Liver (tissue), 9 donors: ENCODE results near the gene DSTN. TPM values are rescaled to one million over a fixed set of nuclear protein-coding genes. Genes with fewer than 3 reads are reported as not detected.

Source experiments
- DNase-seq: peaks from one replicate; pipeline ENCODE4 v3.0.0-alpha.2; 2017; ENCODE audit warnings: low spot score
- H3K27ac ChIP-seq, 2 donors: one replicate each; pipeline ENCODE4 v1.7.0; 2013; ENCODE audit warnings: inconsistent platforms in 2 of 2, low read length in 2 of 2, control low read depth in 1 of 2, low read depth in 1 of 2, mild to moderate bottlenecking in 1 of 2
- H3K27me3 ChIP-seq, 4 donors: one replicate each; pipeline versions ENCODE4 v1.6.1 to v1.7.0; 2013; ENCODE audit warnings: low read length in 3 of 4, inconsistent platforms in 1 of 4, mild to moderate bottlenecking in 1 of 4, moderate library complexity in 1 of 4; ENCODE audit not compliant: control insufficient read depth in 4 of 4, insufficient read depth in 4 of 4
- H3K36me3 ChIP-seq, 4 donors: one replicate each; pipeline versions ENCODE4 v1.6.1 to v1.7.0; 2013; ENCODE audit warnings: low read length in 3 of 4, mild to moderate bottlenecking in 3 of 4, low read depth in 1 of 4, moderate library complexity in 1 of 4; ENCODE audit not compliant: control insufficient read depth in 4 of 4, insufficient read depth in 3 of 4
- H3K4me1 ChIP-seq, 4 donors: one replicate each; pipeline versions ENCODE4 v1.6.1 to v1.7.0; 2013; ENCODE audit warnings: low read length in 3 of 4, mild to moderate bottlenecking in 3 of 4, moderate library complexity in 1 of 4; ENCODE audit not compliant: control insufficient read depth in 4 of 4, insufficient read depth in 4 of 4
- H3K4me3 ChIP-seq, 3 donors: one replicate each; pipeline versions ENCODE4 v1.6.1 to v1.7.0; 2013; ENCODE audit warnings: low read length in 3 of 3, control low read depth in 1 of 3, low read depth in 1 of 3, mild to moderate bottlenecking in 1 of 3
- H3K9ac ChIP-seq, 2 donors: one replicate each; pipeline ENCODE4 v1.7.0; 2013; ENCODE audit warnings: low read length in 2 of 2, mild to moderate bottlenecking in 2 of 2, moderate library complexity in 2 of 2, control low read depth in 1 of 2, low read depth in 1 of 2
- H3K9me3 ChIP-seq, 4 donors: one replicate each; pipeline versions ENCODE4 v1.6.1 to v1.7.0; 2013; ENCODE audit warnings: low read length in 3 of 4; ENCODE audit not compliant: control insufficient read depth in 4 of 4
- FOXA1 ChIP-seq: IDR thresholded peaks from 2 replicates; pipeline ENCODE4 v1.6.1; 2016; ENCODE audit warnings: antibody characterized with exemption
- FOXA2 ChIP-seq: IDR thresholded peaks from 2 replicates; pipeline ENCODE4 v1.6.1; 2016; ENCODE audit warnings: antibody characterized with exemption
- GABPA ChIP-seq, 2 donors: IDR thresholded peaks in 1 of 2; conservative IDR thresholded peaks in 1 of 2; 2 replicates each; pipeline ENCODE4 v1.6.1; 2016; ENCODE audit warnings: antibody characterized with exemption in 2 of 2, mild to moderate bottlenecking in 1 of 2, moderate library complexity in 1 of 2
- HNF4A ChIP-seq, 2 donors: conservative IDR thresholded peaks; 2 replicates each; pipeline ENCODE4 v1.6.1; 2016; ENCODE audit warnings: antibody characterized with exemption in 2 of 2, mild to moderate bottlenecking in 2 of 2
- JUND ChIP-seq, 2 donors: IDR thresholded peaks; 2 replicates each; pipeline ENCODE4 v1.6.1; 2016; ENCODE audit warnings: antibody characterized with exemption in 2 of 2
- NR2F2 ChIP-seq: IDR thresholded peaks from 2 replicates; pipeline ENCODE4 v1.6.1; 2016; ENCODE audit warnings: antibody characterized with exemption
- TAF1 ChIP-seq: conservative IDR thresholded peaks from 2 replicates; pipeline ENCODE4 v1.6.1; 2016; ENCODE audit warnings: antibody characterized with exemption, mild to moderate bottlenecking
- YY1 ChIP-seq: IDR thresholded peaks from 2 replicates; pipeline ENCODE4 v1.6.1; 2016; ENCODE audit warnings: antibody characterized with exemption, mild to moderate bottlenecking
- WGBS: extraction: QIAGEN DNeasy Blood & Tissue Kit; methylation state at CpG from one replicate; pipeline ENCODE4 v1.1.7; 2013; 5-methylcytosine and 5-hydroxymethylcytosine counted together
- polyA plus RNA-seq, 2 donors: library from polyadenylated mRNA; stranded (reverse) in 1 of 2; unstranded in 1 of 2; fragments of 200-250 nt in 1 of 2; fragments of >200 nt in 1 of 2; fragmentation: Nextera tagmentation in 1 of 2; extraction: Ambion mirVana in 1 of 2; gene quantifications; one replicate each; pipeline versions ENCODE4 v1.2.1 to v1.2.3, GENCODE V29; 2013 to 2015
- total RNA-seq, 2 donors: library from RNA; depleted of rRNA; stranded (reverse); fragments of >200 nt; gene quantifications; one replicate each; pipeline ENCODE4 v1.2.3, GENCODE V29; 2014
- TF ChIP-seq, protein P1 (sequence below): IDR thresholded peaks from 2 replicates; pipeline ENCODE4 v1.6.1; 2016; ENCODE audit warnings: antibody characterized with exemption, mild to moderate bottlenecking
- TF ChIP-seq, protein P2 (sequence below): IDR thresholded peaks from 2 replicates; pipeline ENCODE4 v1.6.1; 2016; ENCODE audit warnings: antibody characterized with exemption
- donor health status: healthy.
- donor health status: healthy.
- donor health status: healthy.
- donor health status: healthy.
- donor health status: healthy.

Gene DSTN
- total and polyA plus RNA-seq, 4 donors = 39.9 to 137 (median 108) TPM

DNA sequence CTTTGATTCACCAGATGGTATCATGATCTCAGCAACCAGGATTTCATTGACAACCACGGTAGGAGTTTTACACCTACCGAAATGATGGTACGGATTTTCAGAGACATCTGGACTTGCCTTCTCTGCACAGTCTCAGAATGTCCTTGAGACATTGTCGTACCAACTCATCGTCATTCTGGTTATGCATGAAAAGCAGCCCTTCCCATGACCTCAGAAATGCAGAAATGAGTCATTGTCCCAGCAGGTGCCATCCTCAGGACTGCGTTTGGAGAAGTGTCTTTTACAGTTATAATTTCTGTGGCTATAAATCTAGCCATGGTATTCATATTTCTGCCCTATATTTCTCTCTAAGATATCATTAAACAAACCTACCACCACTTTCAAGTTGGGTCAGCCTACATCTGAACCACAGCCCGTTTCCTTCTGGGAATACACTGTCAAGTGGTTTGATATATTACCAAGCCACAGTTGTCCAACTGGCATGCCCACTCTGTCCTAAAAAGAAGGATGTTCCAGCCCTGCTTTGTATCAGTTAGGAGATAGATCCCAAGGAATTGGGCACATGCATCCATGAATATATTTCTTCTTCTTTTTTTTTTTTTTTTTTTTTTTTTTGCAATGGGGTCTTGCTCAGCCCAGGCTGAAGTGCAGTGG is 31.2 kb upstream of the DSTN start:
- no peaks in the 10 kb centered on the region for H3K9me3 ChIP-seq
- H3K27me3 ChIP-seq = no peaks in the 10 kb centered on the region

DNA sequence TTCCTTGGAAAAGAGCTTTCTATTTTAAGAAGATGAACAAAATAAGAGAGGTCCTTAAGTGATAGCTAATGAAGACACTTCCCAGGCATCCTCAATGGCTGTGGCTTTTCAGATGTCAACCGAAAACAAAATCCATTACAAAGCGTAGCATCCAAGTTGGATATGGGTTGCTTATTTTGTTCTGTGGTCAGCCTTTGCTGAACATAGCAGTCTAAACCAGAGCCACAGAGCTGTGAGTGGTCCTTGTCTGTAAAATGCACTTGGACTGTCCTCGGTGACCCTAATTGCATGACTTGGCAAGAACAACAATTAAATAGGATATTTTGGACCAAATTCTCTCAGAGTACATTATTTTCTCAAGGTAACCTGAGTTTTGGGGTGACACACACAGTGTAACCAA is 28.3 kb upstream of the DSTN start:
- H3K4me3 ChIP-seq = no peak overlapping the region
- no peak overlapping the region for H3K9ac ChIP-seq
- no peak for DNase-seq
- WGBS = 89% methylated on average over 3 of the region's 3 CpGs
- no peaks in the 10 kb centered on the region for H3K36me3 ChIP-seq
- no peaks in the 10 kb centered on the region for H3K9me3 ChIP-seq
- no peaks in the 10 kb centered on the region for H3K27me3 ChIP-seq
- TF ChIP-seq YY1 (no peak), HNF4A (conservative IDR thresholded peaks at IDR 0.05) (no peak)
- TF ChIP-seq, protein P1, sequence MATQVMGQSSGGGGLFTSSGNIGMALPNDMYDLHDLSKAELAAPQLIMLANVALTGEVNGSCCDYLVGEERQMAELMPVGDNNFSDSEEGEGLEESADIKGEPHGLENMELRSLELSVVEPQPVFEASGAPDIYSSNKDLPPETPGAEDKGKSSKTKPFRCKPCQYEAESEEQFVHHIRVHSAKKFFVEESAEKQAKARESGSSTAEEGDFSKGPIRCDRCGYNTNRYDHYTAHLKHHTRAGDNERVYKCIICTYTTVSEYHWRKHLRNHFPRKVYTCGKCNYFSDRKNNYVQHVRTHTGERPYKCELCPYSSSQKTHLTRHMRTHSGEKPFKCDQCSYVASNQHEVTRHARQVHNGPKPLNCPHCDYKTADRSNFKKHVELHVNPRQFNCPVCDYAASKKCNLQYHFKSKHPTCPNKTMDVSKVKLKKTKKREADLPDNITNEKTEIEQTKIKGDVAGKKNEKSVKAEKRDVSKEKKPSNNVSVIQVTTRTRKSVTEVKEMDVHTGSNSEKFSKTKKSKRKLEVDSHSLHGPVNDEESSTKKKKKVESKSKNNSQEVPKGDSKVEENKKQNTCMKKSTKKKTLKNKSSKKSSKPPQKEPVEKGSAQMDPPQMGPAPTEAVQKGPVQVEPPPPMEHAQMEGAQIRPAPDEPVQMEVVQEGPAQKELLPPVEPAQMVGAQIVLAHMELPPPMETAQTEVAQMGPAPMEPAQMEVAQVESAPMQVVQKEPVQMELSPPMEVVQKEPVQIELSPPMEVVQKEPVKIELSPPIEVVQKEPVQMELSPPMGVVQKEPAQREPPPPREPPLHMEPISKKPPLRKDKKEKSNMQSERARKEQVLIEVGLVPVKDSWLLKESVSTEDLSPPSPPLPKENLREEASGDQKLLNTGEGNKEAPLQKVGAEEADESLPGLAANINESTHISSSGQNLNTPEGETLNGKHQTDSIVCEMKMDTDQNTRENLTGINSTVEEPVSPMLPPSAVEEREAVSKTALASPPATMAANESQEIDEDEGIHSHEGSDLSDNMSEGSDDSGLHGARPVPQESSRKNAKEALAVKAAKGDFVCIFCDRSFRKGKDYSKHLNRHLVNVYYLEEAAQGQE = no peak
- TF ChIP-seq, protein P2, sequence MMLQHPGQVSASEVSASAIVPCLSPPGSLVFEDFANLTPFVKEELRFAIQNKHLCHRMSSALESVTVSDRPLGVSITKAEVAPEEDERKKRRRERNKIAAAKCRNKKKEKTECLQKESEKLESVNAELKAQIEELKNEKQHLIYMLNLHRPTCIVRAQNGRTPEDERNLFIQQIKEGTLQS = no peak
- H3K4me1 ChIP-seq = peaks cover 0 to 31% (median 20%) of the 10 kb centered on the region in 4 donors
- peak overlapping the region in 1 of 2 donors; percentile 32 for H3K27ac ChIP-seq

More for the DNA sequence above, 31.2 kb upstream of the DSTN start:
- no peak for DNase-seq
- TF ChIP-seq FOXA1 = no peak
- TF ChIP-seq GABPA (IDR thresholded peaks at IDR 0.05 in 1 of 2, conservative IDR thresholded peaks at IDR 0.05 in 1 of 2) = no peak
- TF ChIP-seq HNF4A (conservative IDR thresholded peaks at IDR 0.05) = no peak
- TF ChIP-seq YY1 = no peak
- TF ChIP-seq NR2F2 = no peak
- TF ChIP-seq FOXA2 = no peak
- TF ChIP-seq JUND (IDR thresholded peaks at IDR 0.05) = no peak
- TF ChIP-seq, protein P2 = no peak
- no peak for TF ChIP-seq TAF1
- TF ChIP-seq, protein P1 = no peak
- 73% methylated on average over 7 of the region's 7 CpGs for WGBS
- H3K27ac ChIP-seq = no peak overlapping the region
- H3K36me3 ChIP-seq = no peaks in the 10 kb centered on the region
- no peak overlapping the region for H3K9ac ChIP-seq
- H3K4me1 ChIP-seq = peaks cover 0 to 20% (median 15%) of the 10 kb centered on the region in 4 donors
- H3K4me3 ChIP-seq = no peak overlapping the region
